Left colon (tissue), 2 donors: Measurements from ENCODE around the gene MFAP4. TPM values are rescaled to one million over a fixed set of nuclear protein-coding genes. Genes with fewer than 3 reads are reported as not detected.

Experiments used
- ATAC-seq: fragments of 200-7000 bp; cut with Tn5 transposase; one replicate; pipeline ENCODE4 v1.9.1; 2020; ENCODE audit warnings: mild to moderate bottlenecking, moderate library complexity
- DNase-seq, 2 donors: peaks; one replicate each; pipeline ENCODE4 v3.0.0-alpha.2; 2020
- intact Hi-C, 2 donors: fragments of 100-400 bp; cut with DNase I in 1 of 2; cut with micrococcal nuclease in 1 of 2; formaldehyde crosslinking; loops; one replicate each; pipeline versions ENCODE4 v1.11.2 to v1.14.0; 2022; cut with DNase I, micrococcal nuclease
- total RNA-seq, 2 donors: library from RNA; stranded (reverse); fragmentation: NEBNext Ultra II Directional; extraction: Animal tissue kit (Norgen Biotek cat#: 25700); gene quantifications; one replicate each; pipeline ENCODE4 v1.2.1, GENCODE V29; 2021
- donor health status: DM: no; HTN: no; CAD: no.
- donor health status: DM: yes; HTN: yes; CAD: no.

Gene MFAP4
- total RNA-seq, 2 donors from 2014 or later = 12.9 to 68.6 TPM

DNA sequence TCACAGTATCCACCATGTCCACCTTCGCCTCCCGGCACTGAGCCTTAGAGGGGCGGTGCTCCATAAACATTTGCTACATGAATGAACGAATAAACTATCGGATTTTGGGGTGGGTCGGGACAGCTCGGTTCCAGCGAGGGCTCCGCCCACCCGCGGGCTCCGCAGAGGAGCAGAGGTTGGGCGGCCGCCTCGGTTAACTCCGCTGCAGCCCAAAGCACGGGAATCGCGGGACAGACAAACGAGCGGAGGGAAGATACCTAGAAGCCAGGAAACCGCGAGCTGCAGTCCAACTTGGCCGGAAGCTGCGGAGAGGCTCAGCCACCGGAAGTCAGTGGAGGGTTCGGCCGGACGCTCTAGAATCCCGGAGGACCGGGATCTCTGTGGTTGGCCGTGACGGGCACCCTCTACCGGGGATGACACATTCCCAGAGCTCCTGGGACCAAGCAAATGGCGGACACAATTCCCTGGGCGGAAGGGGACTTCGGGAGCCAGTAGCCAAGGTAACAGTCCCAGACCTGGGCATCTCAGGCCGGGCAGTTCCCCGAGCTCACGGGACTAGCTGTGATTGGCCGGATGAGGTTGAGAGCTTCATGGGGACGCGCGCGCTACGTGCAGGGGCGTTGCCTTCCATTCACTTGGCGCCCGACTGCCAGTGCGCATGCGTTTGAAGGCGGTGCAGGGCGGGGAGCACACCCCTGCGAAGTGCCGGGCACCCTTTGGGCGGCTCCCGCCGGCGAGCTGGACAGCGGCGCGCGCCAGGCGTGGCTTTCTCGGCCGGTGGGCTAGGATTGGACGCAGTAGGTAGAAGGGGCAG is 9.2 kb downstream of the MFAP4 start:
- DNase-seq = peak; percentile 96 to 99
- intact Hi-C loops = no loop called here
- ATAC-seq = peak; percentile 84

DNA sequence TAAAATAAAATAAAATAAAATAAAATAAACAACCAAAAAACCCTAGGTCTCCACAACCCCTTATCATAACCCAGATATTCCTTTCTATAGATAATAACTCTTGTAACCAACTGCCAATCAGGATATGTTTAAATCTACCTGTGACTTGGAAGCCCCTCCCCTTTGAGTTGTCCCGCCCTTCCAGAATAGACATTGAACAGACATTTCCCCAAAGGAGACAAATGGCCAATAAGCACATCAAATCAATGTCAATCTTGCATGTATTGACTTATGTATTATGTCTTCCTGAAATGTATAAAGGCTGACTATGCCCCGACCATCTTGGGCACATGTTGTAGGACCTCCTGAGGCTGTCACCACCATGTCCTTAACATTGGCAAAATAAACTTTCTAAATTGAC is 10.2 kb downstream of the MFAP4 start:
- peak; percentile 14 for ATAC-seq
- peak in 1 of 2 donors; percentile 60 for DNase-seq
- intact Hi-C loops = no loop called here

DNA sequence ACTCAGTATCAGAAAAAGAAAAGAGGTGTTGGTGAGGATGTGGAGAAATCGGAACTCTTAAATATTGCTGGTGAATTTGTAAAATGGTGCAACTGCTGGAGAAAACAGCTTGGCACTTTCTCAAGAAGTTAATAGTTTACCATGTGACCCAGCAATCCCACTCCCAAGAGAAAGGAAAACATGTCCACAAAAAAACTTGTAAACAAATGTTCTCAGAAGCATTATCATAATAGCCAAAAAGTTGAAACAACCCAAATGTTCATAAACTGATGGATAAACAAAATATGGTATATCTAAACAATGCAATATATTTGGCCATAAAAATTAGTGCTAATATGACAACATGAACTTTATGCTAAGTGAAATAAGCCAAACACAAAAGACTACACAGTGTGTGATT is 11.3 kb downstream of the MFAP4 start:
- no peak for DNase-seq
- intact Hi-C loops = no loop called here
- ATAC-seq = no peak

DNA sequence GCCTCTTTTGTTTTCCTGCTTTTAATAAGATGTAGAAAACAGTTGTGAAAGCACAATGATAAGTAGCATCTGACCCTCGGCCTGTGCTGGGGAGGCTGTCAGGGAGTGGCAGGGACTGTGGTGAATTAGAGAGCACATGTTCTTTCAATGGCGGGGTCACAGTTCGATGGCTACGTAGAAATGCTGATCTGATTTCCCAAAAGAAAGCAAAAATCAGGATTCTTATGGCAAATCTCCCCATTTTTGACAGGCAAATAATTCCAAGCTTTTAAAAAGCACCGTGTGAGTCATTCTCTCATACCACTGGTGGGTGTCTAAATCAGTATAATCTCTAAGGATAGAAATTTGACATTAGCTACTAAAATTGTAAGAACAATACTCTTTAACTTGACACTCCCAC is 12.9 kb downstream of the MFAP4 start:
- DNase-seq (no peak), ATAC-seq (no peak)
- intact Hi-C loops = no loop called here

DNA sequence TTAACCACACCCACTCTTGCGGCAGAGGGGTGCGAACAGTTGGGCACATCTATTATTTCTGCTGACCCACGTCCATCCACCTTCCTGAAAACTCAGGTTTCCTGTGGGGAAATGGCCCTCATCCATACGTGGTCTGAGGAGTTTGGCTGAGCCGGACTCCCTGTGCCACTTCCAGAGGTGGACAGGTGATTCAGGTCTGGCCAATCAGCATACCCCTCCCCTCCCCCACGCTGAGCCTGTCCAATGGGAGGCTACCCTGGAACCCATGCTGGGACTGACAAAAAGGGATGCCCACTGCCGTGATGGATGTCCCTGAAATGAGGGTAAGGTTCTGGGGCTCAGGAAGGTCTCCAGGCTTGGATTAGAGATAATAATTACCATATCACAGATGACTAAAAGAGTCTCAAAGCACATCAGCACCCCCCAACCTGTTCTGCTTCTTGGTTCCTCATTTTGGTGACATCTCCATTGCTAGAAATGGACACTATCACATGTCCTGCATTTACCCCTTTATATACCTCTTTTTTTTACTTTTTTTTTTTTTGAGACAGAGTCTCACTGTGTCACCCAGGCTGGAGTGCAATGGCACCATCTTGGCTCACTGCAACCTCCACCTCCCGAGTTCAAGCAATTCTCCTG is 14.0 kb downstream of the MFAP4 start:
- intact Hi-C loops = no loop called here
- ATAC-seq = no peak
- no peak for DNase-seq

DNA sequence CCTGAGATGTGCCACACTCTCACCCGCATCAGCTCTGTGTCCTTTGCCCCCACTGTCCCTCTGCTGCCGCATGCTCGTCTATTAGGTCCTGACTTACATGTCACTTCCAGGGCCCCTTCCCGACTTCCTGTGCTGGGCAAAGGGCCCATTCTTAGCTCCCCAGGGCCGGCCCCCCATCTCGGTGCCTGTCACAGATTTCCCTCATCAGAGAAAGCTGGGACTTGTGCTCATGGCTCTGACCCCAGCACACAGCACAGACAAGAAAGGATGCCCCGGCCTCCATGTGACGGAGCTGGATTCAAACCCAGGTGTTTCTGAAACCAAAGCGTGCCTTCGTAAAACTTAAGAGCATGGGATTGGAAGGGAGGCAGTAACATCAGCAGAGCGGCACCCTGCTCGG is 14.6 kb downstream of the MFAP4 start:
- ATAC-seq = no peak
- intact Hi-C loops = no loop called here
- DNase-seq = no peak

DNA sequence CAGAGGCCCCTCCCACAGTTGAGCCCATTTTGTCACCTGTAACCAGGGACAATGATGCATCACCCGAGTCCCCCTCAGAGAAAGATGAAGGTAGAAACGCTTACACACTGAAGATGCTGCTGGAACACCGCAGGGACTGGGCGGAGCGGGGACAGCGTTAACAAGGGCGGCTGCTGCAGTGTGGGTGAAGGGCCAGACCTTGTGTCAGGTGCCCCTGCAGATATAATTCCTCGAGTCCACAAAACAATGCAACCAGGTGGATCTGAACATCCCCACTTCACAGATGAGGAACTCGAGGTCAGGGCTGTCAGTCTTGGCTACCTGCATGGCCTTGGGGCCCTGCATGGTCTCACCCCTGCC is 15.0 kb downstream of the MFAP4 start:
- no peak for DNase-seq
- intact Hi-C loops = no loop called here
- ATAC-seq = no peak

DNA sequence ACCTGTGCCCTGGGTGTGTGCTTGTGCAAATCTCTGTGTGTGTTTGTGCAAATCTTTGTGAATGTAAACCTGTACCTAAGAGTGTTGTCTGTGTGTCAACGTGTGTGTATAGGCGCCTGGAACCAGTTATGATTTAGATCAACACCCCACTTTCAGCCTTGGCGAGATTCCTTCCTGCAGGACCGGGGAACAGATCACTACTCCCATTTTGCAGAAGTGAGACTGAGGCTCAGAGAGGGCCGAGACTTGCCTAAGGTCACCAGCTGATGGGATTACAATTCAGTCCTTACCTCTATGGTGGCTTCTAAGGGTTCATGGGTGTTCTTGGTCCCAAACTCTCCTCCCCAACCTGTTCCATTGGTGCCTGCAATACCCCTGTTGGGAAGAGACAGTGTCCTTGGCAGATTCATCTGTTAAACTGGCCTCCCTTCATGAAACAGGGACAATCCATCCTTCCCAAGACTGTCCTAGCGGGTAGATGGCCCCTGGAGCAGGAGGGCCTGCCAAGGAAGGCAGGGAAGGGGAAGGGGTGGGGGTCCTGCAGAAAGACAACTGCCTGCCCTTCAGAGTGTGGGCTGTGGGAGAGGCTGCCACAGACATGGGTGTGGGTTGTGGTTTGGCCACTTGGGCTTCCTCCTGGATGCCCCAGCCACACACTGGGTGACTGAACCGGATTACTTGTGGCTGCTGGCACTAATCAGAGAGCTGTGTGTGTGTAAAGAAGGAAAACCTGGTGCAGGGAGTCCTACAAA is 15.6 kb downstream of the MFAP4 start:
- ATAC-seq (no peak), DNase-seq (no peak)
- intact Hi-C loops = no loop called here

DNA sequence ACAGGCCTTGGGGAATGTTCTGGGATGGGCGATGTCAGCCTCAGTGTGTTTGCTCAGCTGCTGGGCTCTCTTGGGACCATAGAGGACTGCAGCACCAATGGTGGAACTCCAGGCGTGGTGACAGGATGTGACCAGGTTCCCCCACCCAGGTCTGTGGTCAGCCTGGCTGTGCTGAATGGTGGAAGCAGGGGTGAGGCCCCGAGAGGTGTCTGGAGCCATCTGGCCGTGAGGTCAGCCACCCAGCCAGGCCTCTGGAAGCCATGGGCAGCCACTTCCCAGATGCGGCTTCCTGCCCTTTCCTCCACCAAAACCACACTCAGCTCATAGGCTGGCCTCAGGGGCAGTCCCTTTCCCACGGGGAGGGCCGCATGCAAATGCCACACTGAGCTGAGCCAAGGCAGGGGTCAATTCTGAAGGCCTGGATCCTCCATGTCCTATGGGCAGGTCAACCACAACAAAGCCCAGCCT is 16.5 kb downstream of the MFAP4 start:
- intact Hi-C loops = no loop called here
- ATAC-seq (no peak), DNase-seq (no peak)

DNA sequence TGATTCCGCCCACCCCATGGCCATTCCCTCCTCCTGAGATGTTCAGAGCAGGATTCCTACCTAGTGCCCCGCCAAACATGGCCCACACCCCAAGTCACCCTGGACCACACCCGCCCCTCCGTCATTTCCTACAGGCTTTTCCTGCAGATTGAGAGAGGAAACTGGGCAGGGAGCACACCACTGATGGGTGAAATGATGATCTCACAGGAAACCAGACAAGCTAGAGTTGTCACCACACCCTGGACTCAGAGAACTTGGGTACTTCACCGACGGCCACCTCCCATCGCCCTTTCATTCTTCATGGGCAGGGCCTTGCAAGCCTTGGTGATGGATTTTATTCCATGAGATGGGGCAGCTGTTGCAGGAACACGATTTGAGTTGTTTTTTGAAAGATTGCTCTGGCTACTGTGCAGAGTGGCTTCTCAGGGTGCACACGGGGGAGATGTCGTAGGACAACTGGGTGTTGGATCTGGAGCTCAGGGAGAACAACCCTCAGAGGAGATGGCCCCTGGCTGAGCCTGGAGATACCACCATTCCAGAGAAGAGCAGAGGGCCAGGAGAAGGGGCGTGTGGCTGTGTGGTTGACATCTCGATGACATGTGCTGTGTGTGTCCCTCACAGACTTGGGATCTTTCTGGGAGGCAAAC is 17.0 kb downstream of the MFAP4 start:
- DNase-seq (peak in 1 of 2 donors; percentile 48), ATAC-seq (peak; percentile 60)
- intact Hi-C loops = loop anchor here (10.0 kb wide), 2 partner anchors 45 to 395 kb away; partner anchors contain the start of gene RNF112 (in 1 of the 2)

DNA sequence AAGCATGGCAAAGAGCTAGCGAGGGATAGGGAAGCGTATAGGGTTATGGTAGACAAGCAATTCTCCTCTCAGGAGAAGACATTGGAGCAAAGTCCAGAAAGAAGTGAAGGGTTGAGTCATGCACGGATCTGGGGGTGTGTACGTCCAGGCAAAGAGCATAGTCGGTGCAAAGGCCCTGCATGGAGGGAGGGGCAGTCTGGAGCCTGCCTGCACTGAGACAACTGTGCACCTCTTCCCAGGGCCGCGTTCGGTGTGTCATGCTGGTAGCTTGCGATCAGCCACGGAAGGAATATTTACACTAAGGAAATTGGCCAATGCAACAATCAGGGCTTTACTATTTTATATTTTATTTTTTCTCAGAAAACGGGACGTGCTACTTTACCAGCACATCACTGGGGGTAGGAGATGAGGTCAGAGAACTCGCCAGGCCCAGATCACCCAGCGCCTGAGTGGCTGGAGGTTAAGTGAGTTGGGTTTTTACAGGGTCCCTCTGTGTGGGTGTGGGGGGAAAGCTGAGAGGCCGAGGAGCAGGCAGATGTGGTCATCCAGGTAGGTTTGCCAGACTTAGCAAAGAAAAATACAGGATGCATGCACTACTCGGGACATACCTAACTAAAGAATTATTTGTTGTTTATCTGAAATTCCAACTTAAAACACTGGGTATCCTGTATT is 17.7 kb downstream of the MFAP4 start:
- intact Hi-C loops = loop anchor here (10.0 kb wide), 2 partner anchors 46 to 396 kb away; partner anchors contain the start of gene RNF112 (in 1 of the 2)
- peak; percentile 91 for ATAC-seq
- DNase-seq = peak in 1 of 2 donors; percentile 61

DNA sequence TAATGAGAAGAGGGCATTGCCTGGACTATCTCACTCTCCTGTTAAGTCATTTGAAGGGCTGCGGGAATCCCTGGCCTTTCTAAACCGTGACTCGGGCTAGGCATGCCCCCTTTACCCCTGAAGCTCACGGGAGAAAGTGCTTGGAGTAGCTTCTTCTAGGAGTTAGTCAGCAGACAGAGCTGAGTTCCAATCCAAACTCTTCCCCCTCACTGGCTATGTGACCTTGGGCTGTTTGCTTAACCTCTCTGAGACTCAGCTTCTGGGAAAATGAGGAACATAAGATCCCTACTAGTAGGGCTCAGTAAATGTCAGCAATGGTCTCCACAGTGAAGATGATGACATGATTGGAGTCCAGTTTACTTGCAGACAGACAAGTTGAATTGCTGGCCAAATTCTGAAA is 18.8 kb downstream of the MFAP4 start:
- DNase-seq (no peak), ATAC-seq (no peak)
- intact Hi-C loops = loop anchor here (10.0 kb wide), 2 partner anchors 47 to 397 kb away; partner anchors contain the start of gene RNF112 (in 1 of the 2)

DNA sequence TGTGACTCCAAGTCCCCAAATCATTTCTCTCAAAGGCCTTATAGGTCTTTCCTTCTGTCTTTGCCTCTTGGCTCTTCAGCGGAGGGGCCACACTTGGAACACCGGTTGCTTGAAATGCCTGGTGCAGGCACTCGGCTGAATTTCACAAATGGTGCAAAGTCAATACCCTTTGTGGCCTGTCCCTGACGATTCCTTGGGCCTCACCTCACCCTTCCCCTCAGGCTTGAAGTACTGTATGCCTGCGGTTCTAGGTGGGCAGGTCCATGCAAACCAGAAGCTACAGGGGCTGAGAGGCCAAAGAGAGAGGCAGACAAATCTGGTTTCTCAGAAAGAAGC is 20.4 kb downstream of the MFAP4 start:
- intact Hi-C loops = loop anchor here (10.0 kb wide), 2 partner anchors 48 to 398 kb away; partner anchors contain the start of gene RNF112 (in 1 of the 2)
- DNase-seq = no peak

DNA sequence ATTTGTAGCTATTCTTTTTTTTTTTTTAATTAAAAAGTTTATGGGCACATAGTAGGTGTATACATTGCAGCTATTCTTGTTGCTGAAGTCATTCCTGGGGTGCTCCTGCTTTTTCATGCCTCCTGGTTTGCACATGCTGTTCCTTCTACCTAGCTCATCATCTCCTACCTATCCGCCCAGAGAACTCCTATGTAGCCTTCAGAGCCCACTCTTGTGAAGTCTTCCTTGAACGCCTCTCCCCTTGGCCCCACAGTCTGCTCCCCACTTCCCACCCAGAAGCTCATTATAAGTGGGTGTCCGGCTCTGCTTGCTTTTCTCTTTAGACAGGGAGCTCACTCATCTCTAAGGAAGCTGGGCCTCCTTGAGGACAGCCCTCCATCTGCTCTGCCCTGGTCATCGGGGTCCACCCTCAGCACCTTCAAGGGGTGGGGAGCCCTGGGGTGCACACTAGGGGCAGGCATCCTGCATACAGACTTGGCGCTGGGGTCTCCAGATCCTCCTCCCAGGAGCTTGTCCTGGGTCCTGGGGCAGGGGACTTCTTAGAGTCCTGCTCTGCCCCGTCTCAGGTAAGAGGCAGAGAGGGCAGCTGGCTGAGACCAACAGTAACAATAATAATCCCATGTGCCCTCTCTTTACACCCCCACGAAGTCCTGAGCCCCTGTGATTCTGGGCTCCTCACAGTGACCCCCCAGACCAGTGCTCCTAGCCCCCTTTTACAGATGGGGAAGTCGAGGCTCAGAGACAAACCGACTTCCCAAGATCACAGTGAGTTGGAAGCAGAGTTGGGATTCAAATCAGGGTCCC is 21.0 kb downstream of the MFAP4 start:
- intact Hi-C loops = loop anchor here (10.0 kb wide), 2 partner anchors 49 to 399 kb away; partner anchors contain the start of gene RNF112 (in 1 of the 2)
- no peak for ATAC-seq
- DNase-seq = no peak

More for the DNA sequence above, 20.4 kb downstream of the MFAP4 start:
- ATAC-seq = no peak

DNA sequence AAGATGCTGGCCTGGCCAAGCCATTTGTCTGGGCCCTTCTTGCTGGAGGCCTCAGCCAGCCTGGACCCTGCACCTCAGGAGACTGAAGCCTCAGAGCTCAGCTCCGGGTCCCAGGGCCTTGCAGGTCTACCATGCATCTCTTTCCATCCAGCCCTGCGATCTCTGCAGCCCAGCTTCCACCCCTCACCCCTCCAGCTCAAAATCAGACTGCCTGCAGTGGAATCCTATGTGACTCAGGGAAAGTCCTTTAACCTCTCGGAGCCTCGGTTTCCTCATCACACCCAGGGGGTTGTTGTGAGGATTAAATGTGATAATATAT is 21.5 kb downstream of the MFAP4 start:
- intact Hi-C loops = loop anchor here (10.0 kb wide), 2 partner anchors 49 to 399 kb away; partner anchors contain the start of gene RNF112 (in 1 of the 2)
- DNase-seq = no peak
- ATAC-seq = no peak

DNA sequence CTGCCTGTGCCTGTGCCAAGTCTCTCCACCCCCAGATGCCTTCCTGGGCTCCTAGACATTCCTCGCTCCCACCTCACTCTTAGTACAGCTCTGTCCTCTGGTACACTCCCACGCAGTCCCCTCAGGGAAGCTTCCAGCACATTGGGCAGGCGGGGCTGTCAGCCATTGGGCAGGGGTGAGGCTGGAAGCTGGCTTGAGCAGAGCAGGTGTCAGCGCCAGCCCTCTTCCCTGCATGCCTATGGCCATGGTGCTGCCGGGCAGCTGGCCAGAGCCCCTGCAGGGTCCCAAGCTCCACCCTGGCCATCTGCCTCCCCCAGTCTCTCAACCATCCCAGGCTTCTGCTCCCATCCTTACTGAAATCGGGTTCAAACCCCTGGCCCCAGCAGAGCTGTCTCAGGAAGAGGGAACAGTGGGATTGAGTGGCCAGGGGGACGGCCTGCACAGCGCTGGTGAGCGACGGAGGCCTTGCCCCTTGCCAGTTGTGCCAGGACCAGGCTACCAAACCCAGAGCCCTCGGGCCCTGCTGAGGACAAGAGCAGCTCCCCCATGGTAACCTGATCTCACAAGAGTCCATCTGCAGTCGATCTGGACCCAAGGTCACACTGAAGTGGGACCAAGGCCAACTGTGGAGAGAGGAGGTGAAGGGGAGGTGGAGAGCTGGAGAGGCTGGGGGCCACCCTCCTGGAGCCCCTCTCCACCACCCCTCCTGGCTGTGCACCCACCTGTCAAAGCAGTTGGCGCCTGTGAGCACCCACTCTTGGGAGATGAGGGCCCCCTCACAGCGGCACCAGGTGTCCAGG is 22.1 kb downstream of the MFAP4 start:
- ATAC-seq (no peak), DNase-seq (no peak)
- intact Hi-C loops = loop anchor here (10.0 kb wide), 2 partner anchors 50 to 400 kb away; partner anchors contain the start of gene RNF112 (in 1 of the 2)
